BLaER1 treated with 17β-estradiol and CSF1 and Interleukin-3, amounts not matched to agents 10 nM and 100 nM (cell line): Measurements from ENCODE around the gene SPPL2A.

Experiments used
- H3K27ac ChIP-seq, 11 experiments: shearing (Covaris generic); formaldehyde crosslinking; 2 replicates each; pipeline ENCODE4 v1.8.1; 2022
- H3K27me3 ChIP-seq, 11 experiments: shearing (Covaris generic); formaldehyde crosslinking; 2 replicates each; pipeline ENCODE4 v1.8.1; 2022
- H3K36me3 ChIP-seq, 11 experiments: shearing (Covaris generic); formaldehyde crosslinking; 2 replicates each; pipeline ENCODE4 v1.8.1; 2022
- H3K4me1 ChIP-seq, 10 experiments: shearing (Covaris generic); formaldehyde crosslinking; 2 replicates each; pipeline ENCODE4 v1.8.1; 2022
- H3K4me2 ChIP-seq, 11 experiments: shearing (Covaris generic); formaldehyde crosslinking; 2 replicates each; pipeline ENCODE4 v1.8.1; 2022
- H3K4me3 ChIP-seq, 10 experiments: shearing (Covaris generic); formaldehyde crosslinking; 2 replicates each; pipeline ENCODE4 v1.8.1; 2022
- H3K9ac ChIP-seq, 11 experiments: shearing (Covaris generic); formaldehyde crosslinking; 2 replicates each; pipeline ENCODE4 v1.8.1; 2022
- H3K9me3 ChIP-seq, 11 experiments: shearing (Covaris generic); formaldehyde crosslinking; replicated peaks in 1 of 11; 2 replicates each; pipeline ENCODE4 v1.8.1; 2022
- H4K20me1 ChIP-seq, 11 experiments: shearing (Covaris generic); formaldehyde crosslinking; 2 replicates each; pipeline ENCODE4 v1.8.1; 2022
- Cebpa-rat ChIP-seq, 11 experiments: shearing (Covaris generic); IDR thresholded peaks; 2 replicates each; pipeline ENCODE4 v1.8.1; 2022

SPPL2A gene

DNA sequence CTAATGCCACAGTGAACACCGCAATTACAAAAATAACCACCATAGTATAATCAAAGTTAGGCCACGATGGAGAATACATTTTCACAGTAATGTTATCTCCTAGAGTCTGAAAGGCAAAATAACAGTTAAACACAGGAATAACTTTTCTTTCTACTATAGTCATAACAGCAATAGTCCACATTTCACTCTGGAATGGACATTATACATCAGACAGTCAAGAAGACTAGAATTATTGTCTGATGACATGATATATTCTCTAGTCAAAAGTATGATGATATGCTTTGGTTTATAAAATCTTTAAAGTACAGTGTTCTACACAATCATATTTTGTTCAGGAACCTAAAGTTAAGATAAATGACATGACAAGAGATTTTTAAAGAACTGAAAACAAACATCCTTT is 18.0 kb downstream of the SPPL2A start:
- TF ChIP-seq Cebpa-rat (IDR thresholded peaks at IDR 0.05), result no peak
- no peaks in the 10 kb centered on the region; a peak in 1 of 20 replicates for H3K4me1 ChIP-seq

DNA sequence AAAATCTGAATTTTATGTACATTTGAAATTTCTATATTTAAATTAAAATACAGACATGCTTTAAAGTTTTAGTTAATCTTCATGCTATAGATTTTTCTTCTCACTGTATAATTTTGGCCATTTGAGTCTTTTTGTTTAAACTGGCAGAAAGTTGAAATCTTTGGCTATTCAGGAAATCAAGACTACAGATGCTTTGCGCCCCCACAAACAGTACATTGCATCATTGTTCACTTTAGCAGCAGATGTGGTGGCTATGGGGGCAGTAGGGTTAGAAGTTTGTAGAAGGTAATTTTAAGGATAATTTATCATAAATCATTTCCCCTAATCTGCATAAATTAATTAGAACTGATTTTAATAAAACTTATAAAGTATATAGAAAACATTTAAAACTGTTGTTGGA is 20.9 kb downstream of the SPPL2A start:
- H4K20me1 ChIP-seq, result peaks cover 0 to 9% (median 1%) of the 10 kb centered on the region in 11 experiments; a peak in 6 of 22 replicates
- no peak overlapping the region for H3K9ac ChIP-seq
- no peak overlapping the region for H3K4me2 ChIP-seq
- H3K9me3 ChIP-seq, result no peaks in the 10 kb centered on the region
- no peak overlapping the region for H3K4me3 ChIP-seq
- no peak overlapping the region for H3K27ac ChIP-seq
- peaks cover 36 to 98% (median 81%) of the 10 kb centered on the region in 11 experiments for H3K36me3 ChIP-seq
- no peaks in the 10 kb centered on the region; a peak in 1 of 20 replicates for H3K4me1 ChIP-seq
- no peak for TF ChIP-seq Cebpa-rat (IDR thresholded peaks at IDR 0.05)
- no peaks in the 10 kb centered on the region for H3K27me3 ChIP-seq

More for the DNA sequence above, 18.0 kb downstream of the SPPL2A start:
- H3K9ac ChIP-seq, result no peak overlapping the region
- no peak overlapping the region for H3K4me2 ChIP-seq
- H3K36me3 ChIP-seq, result peaks cover 33 to 91% (median 65%) of the 10 kb centered on the region in 11 experiments
- no peak overlapping the region for H3K27ac ChIP-seq
- H3K9me3 ChIP-seq, result no peaks in the 10 kb centered on the region
- peaks cover 0 to 38% (median 13%) of the 10 kb centered on the region in 11 experiments; a peak in 11 of 22 replicates for H4K20me1 ChIP-seq
- no peaks in the 10 kb centered on the region for H3K27me3 ChIP-seq
- no peak overlapping the region for H3K4me3 ChIP-seq

DNA sequence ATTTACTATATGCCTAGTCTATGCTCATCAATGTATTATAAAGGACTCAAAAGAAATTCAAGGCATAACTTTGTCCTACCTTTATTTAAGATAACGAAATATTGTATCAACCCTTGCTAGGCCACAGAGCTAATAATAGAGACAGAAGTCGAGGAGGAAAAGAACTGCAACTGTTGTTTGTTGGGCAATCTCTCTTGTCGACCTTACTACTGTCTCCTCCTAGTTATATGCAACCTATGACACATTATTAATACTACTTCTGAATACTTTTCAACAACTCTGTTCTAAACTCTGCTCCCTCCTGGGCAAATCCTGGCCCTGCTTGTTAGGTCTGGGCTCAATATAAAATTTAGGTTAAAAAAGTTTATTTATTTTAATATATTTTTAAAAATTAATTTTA is 24.6 kb downstream of the SPPL2A start:
- Histone ChIP-seq H3K9me3 (no peaks in the 10 kb centered on the region), H3K4me3 (no peak overlapping the region), H3K4me2 (no peak overlapping the region), H3K9ac (no peak overlapping the region), H3K4me1 (no peaks in the 10 kb centered on the region; a peak in 1 of 20 replicates), H3K27me3 (no peaks in the 10 kb centered on the region), H3K27ac (no peak overlapping the region), H4K20me1 (peaks cover 0 to 4% (median 0%) of the 10 kb centered on the region in 11 experiments; a peak in 1 of 22 replicates), H3K36me3 (peaks cover 54 to 100% (median 86%) of the 10 kb centered on the region in 11 experiments)
- no peak for TF ChIP-seq Cebpa-rat (IDR thresholded peaks at IDR 0.05)

DNA sequence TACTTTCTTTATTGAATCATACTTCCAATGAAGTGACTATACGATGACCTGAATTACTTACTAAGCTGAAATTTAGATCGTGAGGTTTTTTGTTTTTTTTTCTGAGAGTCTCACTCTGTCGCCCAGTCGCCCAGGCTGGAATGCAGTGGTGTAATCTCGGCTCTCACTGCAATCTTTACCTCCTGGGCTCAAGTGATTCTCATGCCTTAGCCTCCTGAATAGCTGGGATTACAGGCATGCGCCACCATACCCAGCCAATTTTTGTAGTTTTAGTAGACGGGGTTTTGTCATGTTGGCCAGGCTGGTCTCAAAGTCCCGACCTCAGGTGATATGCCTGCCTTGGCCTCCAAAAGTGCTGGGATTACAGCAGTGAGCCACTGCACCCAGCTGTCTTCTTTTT is 28.7 kb downstream of the SPPL2A start:
- no peak overlapping the region for H3K9ac ChIP-seq
- 0 out of 22 replicates have a peak, but pooled peaks cover 0 to 5% (median 0%) of the 10 kb centered on the region in 11 experiments for H4K20me1 ChIP-seq
- H3K27ac ChIP-seq, result no peak overlapping the region
- peaks cover 0 to 11% (median 0%) of the 10 kb centered on the region in 11 experiments; a peak in 6 of 22 replicates for H3K9me3 ChIP-seq
- no peak for TF ChIP-seq Cebpa-rat (IDR thresholded peaks at IDR 0.05)
- H3K4me3 ChIP-seq, result no peak overlapping the region
- H3K4me1 ChIP-seq, result no peaks in the 10 kb centered on the region
- no peaks in the 10 kb centered on the region for H3K27me3 ChIP-seq
- H3K36me3 ChIP-seq, result peaks cover 52 to 100% (median 93%) of the 10 kb centered on the region in 11 experiments
- no peak overlapping the region for H3K4me2 ChIP-seq

DNA sequence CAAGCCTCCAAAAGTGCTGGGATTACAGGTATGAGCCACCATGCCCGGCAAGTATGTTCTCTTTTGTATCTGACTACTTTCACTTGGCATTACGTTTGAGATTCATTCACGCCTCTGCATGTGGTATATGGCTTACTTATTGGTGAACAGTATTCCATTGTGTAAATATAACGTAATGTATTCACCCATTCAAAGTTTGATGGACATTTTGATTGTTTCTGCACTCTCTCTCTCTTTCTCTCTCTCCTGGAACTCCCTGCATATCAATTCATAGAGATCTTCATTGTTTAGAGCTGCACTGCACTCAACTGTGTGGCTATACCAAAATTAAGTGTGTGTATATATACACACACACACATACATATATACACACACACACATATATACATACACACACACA is 30.4 kb downstream of the SPPL2A start:
- no peak for TF ChIP-seq Cebpa-rat (IDR thresholded peaks at IDR 0.05)
- no peak overlapping the region for H3K4me2 ChIP-seq
- H3K9ac ChIP-seq, result no peak overlapping the region
- H3K9me3 ChIP-seq, result peaks cover 0 to 11% (median 0%) of the 10 kb centered on the region in 11 experiments; a peak in 6 of 22 replicates
- H3K4me3 ChIP-seq, result no peak overlapping the region
- 0 out of 22 replicates have a peak, but pooled peaks cover 0 to 5% (median 0%) of the 10 kb centered on the region in 11 experiments for H4K20me1 ChIP-seq
- H3K36me3 ChIP-seq, result peaks cover 55 to 100% (median 92%) of the 10 kb centered on the region in 11 experiments
- no peak overlapping the region for H3K27ac ChIP-seq
- no peaks in the 10 kb centered on the region for H3K27me3 ChIP-seq
- no peaks in the 10 kb centered on the region for H3K4me1 ChIP-seq

DNA sequence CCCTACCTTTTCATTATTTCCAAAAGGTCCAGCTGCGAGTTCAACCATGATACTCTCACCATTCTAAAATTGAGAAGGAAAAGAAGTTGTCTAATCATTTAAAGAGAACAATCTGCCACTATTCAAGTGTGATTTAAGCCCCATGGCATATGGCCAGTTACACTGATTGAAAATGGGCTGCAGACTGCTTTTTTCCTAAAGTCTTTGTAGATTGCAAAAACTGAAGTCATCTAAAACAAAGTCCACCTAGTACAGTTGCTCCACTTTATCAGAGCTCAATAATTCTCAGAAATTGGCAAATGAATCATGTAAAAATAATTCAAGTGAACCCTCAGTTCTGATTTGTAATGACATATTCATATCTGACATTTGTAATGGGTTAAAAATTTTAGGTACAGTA is 39.2 kb downstream of the SPPL2A start:
- TF ChIP-seq Cebpa-rat (IDR thresholded peaks at IDR 0.05), result no peak
- H3K27me3 ChIP-seq, result no peaks in the 10 kb centered on the region
- peaks cover 49 to 100% (median 88%) of the 10 kb centered on the region in 11 experiments for H3K36me3 ChIP-seq
- no peaks in the 10 kb centered on the region for H3K4me1 ChIP-seq
- no peaks in the 10 kb centered on the region for H3K9me3 ChIP-seq
- H4K20me1 ChIP-seq, result no peaks in the 10 kb centered on the region; a peak in 1 of 22 replicates
- no peak overlapping the region for H3K4me3 ChIP-seq
- no peak overlapping the region for H3K9ac ChIP-seq
- no peak overlapping the region for H3K4me2 ChIP-seq
- no peak overlapping the region for H3K27ac ChIP-seq

DNA sequence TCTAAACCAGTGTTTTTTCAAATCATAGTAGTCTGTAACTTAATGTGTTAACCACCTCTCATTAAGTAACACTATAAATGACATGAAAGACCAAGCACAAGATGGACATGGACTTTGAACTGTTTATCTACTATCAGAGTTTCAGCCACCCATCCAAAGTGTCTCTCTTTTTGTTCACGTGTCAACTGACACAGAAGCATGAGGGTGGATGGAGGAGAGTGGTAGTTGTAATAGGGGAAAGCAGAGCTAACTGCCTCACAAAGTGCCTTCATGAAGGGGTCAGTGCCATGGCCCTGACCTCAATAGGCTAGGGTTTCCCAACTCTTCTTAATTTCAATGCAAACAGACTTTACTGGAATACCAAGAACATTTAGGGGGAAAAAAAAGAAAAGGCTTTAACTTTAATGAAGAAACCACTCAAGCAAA is 46.8 kb downstream of the SPPL2A start:
- no peaks in the 10 kb centered on the region for H4K20me1 ChIP-seq
- no peak overlapping the region for H3K4me2 ChIP-seq
- H3K27ac ChIP-seq, result no peak overlapping the region
- peaks cover 0 to 12% (median 1%) of the 10 kb centered on the region in 10 experiments; a peak in 7 of 20 replicates for H3K4me1 ChIP-seq
- H3K36me3 ChIP-seq, result peaks cover 36 to 96% (median 64%) of the 10 kb centered on the region in 11 experiments
- no peak overlapping the region for H3K9ac ChIP-seq
- no peaks in the 10 kb centered on the region for H3K9me3 ChIP-seq
- TF ChIP-seq Cebpa-rat (IDR thresholded peaks at IDR 0.05), result no peak
- no peaks in the 10 kb centered on the region for H3K27me3 ChIP-seq
- no peak overlapping the region for H3K4me3 ChIP-seq

DNA sequence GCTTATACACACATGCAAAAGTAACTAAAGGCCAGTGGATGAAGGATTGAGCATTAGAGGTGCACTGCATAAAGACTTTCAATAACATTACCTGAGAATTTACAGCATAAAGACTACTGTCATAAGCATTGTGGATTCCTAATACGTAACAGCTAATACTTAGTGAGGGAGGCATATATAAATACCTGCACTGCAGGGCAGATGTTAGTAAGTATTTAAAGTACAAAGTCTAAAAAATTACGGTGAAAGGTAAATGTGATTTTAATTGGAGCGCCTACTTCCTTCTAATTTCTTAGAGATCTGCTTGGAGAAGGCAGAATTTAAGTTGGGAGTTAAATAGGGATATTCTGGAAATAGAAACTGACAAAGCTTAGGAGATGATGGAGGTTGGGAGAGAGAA is 53.5 kb downstream of the SPPL2A start:
- H3K27ac ChIP-seq, result peak overlapping the region in 4 of 11 experiments; percentile 4 to 35 (median 12); a peak in 4 of 22 replicates
- no peak overlapping the region for H3K4me3 ChIP-seq
- no peak for TF ChIP-seq Cebpa-rat (IDR thresholded peaks at IDR 0.05)
- H3K9ac ChIP-seq, result peak overlapping the region in 1 of 11 experiments; percentile 14; a peak in 1 of 22 replicates
- H3K4me1 ChIP-seq, result peaks cover 0 to 23% (median 17%) of the 10 kb centered on the region in 10 experiments; a peak in 15 of 20 replicates
- no peaks in the 10 kb centered on the region for H3K27me3 ChIP-seq
- H4K20me1 ChIP-seq, result no peaks in the 10 kb centered on the region; a peak in 2 of 22 replicates
- peaks cover 5 to 94% (median 35%) of the 10 kb centered on the region in 11 experiments; a peak in 18 of 22 replicates for H3K36me3 ChIP-seq
- peak overlapping the region in 8 of 11 experiments; percentile 40 to 77 (median 64); a peak in 8 of 22 replicates for H3K4me2 ChIP-seq
- no peaks in the 10 kb centered on the region for H3K9me3 ChIP-seq

DNA sequence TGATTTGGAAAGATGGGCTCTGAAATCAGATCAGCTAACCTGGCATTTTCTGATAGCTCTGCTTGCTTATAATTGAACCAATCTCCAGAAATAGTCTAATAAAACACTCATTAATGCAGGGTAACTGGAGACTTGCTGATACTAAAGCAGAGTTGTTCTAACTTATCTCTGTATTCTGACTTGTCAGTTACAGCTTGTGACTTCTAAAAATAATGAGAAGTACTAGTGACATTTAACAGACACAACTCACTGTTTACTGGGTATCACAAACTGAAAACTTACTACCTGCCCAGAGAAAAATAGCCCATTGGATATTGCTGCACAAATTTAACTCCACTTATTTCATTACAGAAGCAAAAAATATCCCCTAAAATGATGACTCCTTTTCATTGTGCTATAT is 54.9 kb downstream of the SPPL2A start:
- Histone ChIP-seq H3K4me3 (no peak overlapping the region), H3K27me3 (no peaks in the 10 kb centered on the region), H3K27ac (peak overlapping the region in 1 of 11 experiments; percentile 7; a peak in 1 of 22 replicates), H3K4me2 (no peak overlapping the region), H3K36me3 (peaks cover 5 to 95% (median 41%) of the 10 kb centered on the region in 11 experiments; a peak in 17 of 22 replicates), H3K4me1 (peaks cover 0 to 23% (median 17%) of the 10 kb centered on the region in 10 experiments; a peak in 15 of 20 replicates), H3K9me3 (no peaks in the 10 kb centered on the region), H4K20me1 (no peaks in the 10 kb centered on the region; a peak in 2 of 22 replicates), H3K9ac (no peak overlapping the region)
- TF ChIP-seq Cebpa-rat (IDR thresholded peaks at IDR 0.05), result no peak
